ENCODE data around the gene RIMBP2.

The RIMBP2 gene

GRCh38 chr12:130356222-130356621, 359.9 kb downstream of the RIMBP2 start:
- no peak overlapping the region for H3K27ac ChIP-seq (ENCODE audit: low read length)
- no peaks in the 10 kb centered on the region for H3K36me3 ChIP-seq (replicated peaks; ENCODE audit: low read depth, low read length)
- no peaks in the 10 kb centered on the region for H3K79me2 ChIP-seq (ENCODE audit: low read length)
- no peaks in the 10 kb centered on the region for H3K4me1 ChIP-seq (ENCODE audit: low read length)
- no peak overlapping the region for H3K9ac ChIP-seq (ENCODE audit: low read length)
- H3K4me3 ChIP-seq (ENCODE audit: low read length) = no peak overlapping the region
- no peak overlapping the region for H2AFZ ChIP-seq (ENCODE audit: low read depth, low read length)
- TF ChIP-seq CTCF (IDR thresholded peaks at IDR 0.05; ENCODE audit: low read depth, low read length) (no peak), EZH2phosphoT487 (IDR thresholded peaks at IDR 0.05; ENCODE audit: low read depth) (no peak)
- no peak overlapping the region for H3K4me2 ChIP-seq (ENCODE audit: low read length)
- no peaks in the 10 kb centered on the region for H3K27me3 ChIP-seq (ENCODE audit: low read depth, low read length)
- H3K9me3 ChIP-seq (ENCODE audit: insufficient read depth, low read length) = no peaks in the 10 kb centered on the region
- H4K20me1 ChIP-seq (ENCODE audit: insufficient read depth, low read length) = no peaks in the 10 kb centered on the region

GRCh38 chr12:130354407-130354806, 361.7 kb downstream of the RIMBP2 start:
- Histone ChIP-seq H3K4me1 (ENCODE audit: low read length) (no peaks in the 10 kb centered on the region), H2AFZ (ENCODE audit: low read depth, low read length) (no peak overlapping the region), H3K36me3 (replicated peaks; ENCODE audit: low read depth, low read length) (no peaks in the 10 kb centered on the region), H3K4me3 (ENCODE audit: low read length) (no peak overlapping the region), H4K20me1 (ENCODE audit: insufficient read depth, low read length) (no peaks in the 10 kb centered on the region), H3K79me2 (ENCODE audit: low read length) (no peaks in the 10 kb centered on the region), H3K9me3 (ENCODE audit: insufficient read depth, low read length) (no peaks in the 10 kb centered on the region), H3K9ac (ENCODE audit: low read length) (no peak overlapping the region), H3K4me2 (ENCODE audit: low read length) (no peak overlapping the region), H3K27ac (ENCODE audit: low read length) (no peak overlapping the region), H3K27me3 (ENCODE audit: low read depth, low read length) (no peaks in the 10 kb centered on the region)
- TF ChIP-seq EZH2phosphoT487 (IDR thresholded peaks at IDR 0.05; ENCODE audit: low read depth) (no peak), CTCF (IDR thresholded peaks at IDR 0.05; ENCODE audit: low read depth, low read length) (no peak)

- Histone ChIP-seq H3K4me1 (ENCODE audit: low read length) (no peaks in the 10 kb centered on the region), H4K20me1 (ENCODE audit: insufficient read depth, low read length) (no peaks in the 10 kb centered on the region), H2AFZ (ENCODE audit: low read depth, low read length) (no peak overlapping the region), H3K36me3 (replicated peaks; ENCODE audit: low read depth, low read length) (no peaks in the 10 kb centered on the region), H3K79me2 (ENCODE audit: low read length) (no peaks in the 10 kb centered on the region), H3K27me3 (ENCODE audit: low read depth, low read length) (no peaks in the 10 kb centered on the region), H3K4me3 (ENCODE audit: low read length) (no peak overlapping the region), H3K4me2 (ENCODE audit: low read length) (no peak overlapping the region), H3K27ac (ENCODE audit: low read length) (no peak overlapping the region), H3K9ac (ENCODE audit: low read length) (no peak overlapping the region), H3K9me3 (ENCODE audit: insufficient read depth, low read length) (no peaks in the 10 kb centered on the region)
- TF ChIP-seq CTCF (IDR thresholded peaks at IDR 0.05; ENCODE audit: low read depth, low read length) (no peak), EZH2phosphoT487 (IDR thresholded peaks at IDR 0.05; ENCODE audit: low read depth) (no peak)
Observed at GRCh38 chr12:130353081-130353480, 363.0 kb downstream of the RIMBP2 start.

GRCh38 chr12:130351326-130351725, 364.8 kb downstream of the RIMBP2 start:
- H3K9me3 ChIP-seq (ENCODE audit: insufficient read depth, low read length) = no peaks in the 10 kb centered on the region

More at GRCh38 chr12:130351326-130351725, 364.8 kb downstream of the RIMBP2 start:
- no peak for TF ChIP-seq EZH2phosphoT487 (IDR thresholded peaks at IDR 0.05; ENCODE audit: low read depth)
- no peak for TF ChIP-seq CTCF (IDR thresholded peaks at IDR 0.05; ENCODE audit: low read depth, low read length)
- Histone ChIP-seq H3K27ac (ENCODE audit: low read length) (no peak overlapping the region), H2AFZ (ENCODE audit: low read depth, low read length) (no peak overlapping the region), H4K20me1 (ENCODE audit: insufficient read depth, low read length) (no peaks in the 10 kb centered on the region), H3K4me1 (ENCODE audit: low read length) (no peaks in the 10 kb centered on the region), H3K4me3 (ENCODE audit: low read length) (no peak overlapping the region), H3K9ac (ENCODE audit: low read length) (no peak overlapping the region), H3K27me3 (ENCODE audit: low read depth, low read length) (no peaks in the 10 kb centered on the region), H3K36me3 (replicated peaks; ENCODE audit: low read depth, low read length) (no peaks in the 10 kb centered on the region), H3K4me2 (ENCODE audit: low read length) (no peak overlapping the region), H3K79me2 (ENCODE audit: low read length) (no peaks in the 10 kb centered on the region)

Data from OCI-LY3 (cell line).